ENCODE results near the gene PDCD7.
"Not testable (repeated sequence)": the region's sequence is repeated elsewhere in the genome, so short reads cannot be mapped to it uniquely, and the experiment has no call there.

GRCh38 chr15:65099801-65100200, 33.8 kb downstream of the PDCD7 start:
- not testable (repeated sequence) for TF ChIP-seq ZNF121 (CRISPR knock-in tag; IDR thresholded peaks at IDR 0.05); USF2 (CRISPR knock-in tag; IDR thresholded peaks at IDR 0.05); USF1 (CRISPR knock-in tag; IDR thresholded peaks at IDR 0.05); FOXP4 (CRISPR knock-in tag; IDR thresholded peaks at IDR 0.05); CTCF (IDR thresholded peaks at IDR 0.05); HMGXB4 (CRISPR knock-in tag; IDR thresholded peaks at IDR 0.05); STAT6 (CRISPR knock-in tag; conservative IDR thresholded peaks at IDR 0.05; ENCODE audit: low read depth); FOXP1 (CRISPR knock-in tag; IDR thresholded peaks at IDR 0.05; ENCODE audit: borderline replicate concordance); ATF1 (CRISPR knock-in tag; IDR thresholded peaks at IDR 0.05); ATF2 (CRISPR knock-in tag; IDR thresholded peaks at IDR 0.05; ENCODE audit: borderline replicate concordance, low read depth)
